NCI-H146 treated with DMSO at 0.1 percent for 48 hours (cell line): ENCODE data around the gene CMTM6.
"Not testable (repeated sequence)": the region's sequence is repeated elsewhere in the genome, so short reads cannot be mapped to it uniquely, and the experiment has no call there.

Experiments used
- DNase-seq: peaks from one replicate; lab custom pipeline; 2025; ENCODE audit not compliant: unreplicated experiment; lab: John Stamatoyannopoulos, UW

Gene CMTM6

GRCh38 chr3:32500231-32500630, 2.4 kb downstream of the CMTM6 start:
- DNase-seq, result no peak

- no peak for DNase-seq
Measured at GRCh38 chr3:32499585-32499984, 3.1 kb downstream of the CMTM6 start.

GRCh38 chr3:32498992-32499391, 3.7 kb downstream of the CMTM6 start:
- no peak for DNase-seq

GRCh38 chr3:32498252-32498651, 4.4 kb downstream of the CMTM6 start:
- no peak for DNase-seq

- peak; percentile 24 for DNase-seq
Measured at GRCh38 chr3:32495609-32496008, 7.0 kb downstream of the CMTM6 start.

- peak; percentile 68 for DNase-seq
Measured at GRCh38 chr3:32495085-32495484, 7.6 kb downstream of the CMTM6 start.

GRCh38 chr3:32493437-32494414, 8.9 kb downstream of the CMTM6 start:
- DNase-seq, result no peak

- DNase-seq, result no peak
Measured at GRCh38 chr3:32492684-32493436, 9.8 kb downstream of the CMTM6 start.

- no peak for DNase-seq
Measured at GRCh38 chr3:32488474-32489008, 14.1 kb downstream of the CMTM6 start.

- DNase-seq, result no peak
Measured at GRCh38 chr3:32487781-32488473, 14.7 kb downstream of the CMTM6 start.

GRCh38 chr3:32484436-32484835, 18.2 kb downstream of the CMTM6 start:
- DNase-seq, result no peak

GRCh38 chr3:32483772-32484171, 18.9 kb downstream of the CMTM6 start:
- DNase-seq, result no peak

GRCh38 chr3:32482693-32483092, 20.0 kb downstream of the CMTM6 start:
- no peak for DNase-seq

- DNase-seq, result no peak
Measured at GRCh38 chr3:32481791-32482631, 20.6 kb downstream of the CMTM6 start.

GRCh38 chr3:32480604-32481003, 22.0 kb downstream of the CMTM6 start:
- DNase-seq, result no peak

- no peak for DNase-seq
Measured at GRCh38 chr3:32474201-32474600, 28.5 kb downstream of the CMTM6 start.

GRCh38 chr3:32472151-32472550, 30.5 kb downstream of the CMTM6 start:
- not testable (repeated sequence) for DNase-seq

- DNase-seq, result no peak
Measured at GRCh38 chr3:32471246-32471645, 31.4 kb downstream of the CMTM6 start.

GRCh38 chr3:32470362-32470761, 32.3 kb downstream of the CMTM6 start:
- DNase-seq, result no peak

GRCh38 chr3:32469151-32469874, 33.3 kb downstream of the CMTM6 start:
- no peak for DNase-seq
